B cell (primary cell): ENCODE data around the gene HTT. TPM values are rescaled to one million over a fixed set of nuclear protein-coding genes. Genes with fewer than 3 reads are reported as not detected.

ENCODE experiments used
- ATAC-seq: fragments of 200-7000 bp; cut with Tn5 transposase; one replicate; pipeline ENCODE4 v1.10.0; 2021; ENCODE audit warnings: low read depth, mild to moderate bottlenecking, moderate number of reproducible peaks, moderate library complexity
- CTCF ChIA-PET: fragments of 350-600 bp; sonication (Branson Sonifier 250); formaldehyde crosslinking; loops from one replicate; lab custom pipeline; 2021; ENCODE audit warnings: antibody characterized with exemption, inconsistent platforms; lab: Charles Lee
- POLR2A ChIA-PET: fragments of 350-600 bp; sonication (Branson Sonifier 250); formaldehyde crosslinking; loops from one replicate; lab custom pipeline; 2021; ENCODE audit warnings: antibody characterized with exemption; lab: Charles Lee
- DNase-seq: peaks from one replicate; pipeline ENCODE4 v3.0.0; 2013
- H2AFZ ChIP-seq: 2 replicates; pipeline ENCODE4 v1.6.1; 2012; ENCODE audit warnings: mild to moderate bottlenecking, low read depth, low read length; ENCODE audit not compliant: insufficient read depth, poor library complexity, severe bottlenecking
- H3K27ac ChIP-seq, 2 donors: 1 replicate in 1 of 2; 2 replicates in 1 of 2; pipeline ENCODE4 v1.5.1; 2012 to 2013; ENCODE audit warnings: low read length in 2 of 2, mild to moderate bottlenecking in 2 of 2, moderate library complexity in 1 of 2
- H3K27me3 ChIP-seq, 4 experiments: fragments of 200-600 bp in 1 of 4; sonication (generic) in 1 of 4; replicated peaks in 1 of 4; 1 replicate in 2 of 4; 2 replicates in 2 of 4; pipeline versions ENCODE4 v1.6.1 to v1.7.0; 2013 to 2016; ENCODE audit warnings: low read length in 3 of 4, mild to moderate bottlenecking in 2 of 4, mixed read lengths in 1 of 4, moderate library complexity in 1 of 4; ENCODE audit not compliant: insufficient read depth in 4 of 4, control insufficient read depth in 3 of 4; ENCODE audit errors: control extremely low read depth in 1 of 4
- H3K36me3 ChIP-seq, 2 experiments: replicated peaks in 1 of 2; 1 replicate in 1 of 2; 2 replicates in 1 of 2; pipeline versions ENCODE4 v1.6.1 to v1.7.1; 2013; ENCODE audit warnings: low read length in 1 of 2; ENCODE audit not compliant: insufficient read depth in 2 of 2, control insufficient read depth in 1 of 2; ENCODE audit errors: control extremely low read depth in 1 of 2, extremely low read depth in 1 of 2
- H3K4me1 ChIP-seq, 2 donors: fragments of 200-600 bp in 1 of 2; sonication (generic) in 1 of 2; 1 replicate in 1 of 2; 2 replicates in 1 of 2; pipeline versions ENCODE4 v1.5.1 to v1.6.1; 2013 to 2017; ENCODE audit warnings: low read length in 2 of 2; ENCODE audit not compliant: control insufficient read depth in 2 of 2, insufficient read depth in 2 of 2
- H3K4me2 ChIP-seq: replicated peaks from 2 replicates; pipeline ENCODE3; 2012; ENCODE audit warnings: mild to moderate bottlenecking, low read depth, low read length; ENCODE audit not compliant: poor library complexity, severe bottlenecking
- H3K4me3 ChIP-seq, 5 experiments: fragments of 200-600 bp in 1 of 5; sonication (generic) in 1 of 5; 1 replicate in 3 of 5; 2 replicates in 2 of 5; pipeline versions ENCODE4 v1.5.1 to v1.7.0; 2011 to 2016; ENCODE audit warnings: low read length in 4 of 5, mild to moderate bottlenecking in 4 of 5, low read depth in 2 of 5, control low read depth in 1 of 5, moderate library complexity in 1 of 5; ENCODE audit not compliant: insufficient read depth in 1 of 5; ENCODE audit errors: control extremely low read depth in 1 of 5, extremely low read depth in 1 of 5
- H3K79me2 ChIP-seq: fragments of 200-600 bp; sonication (generic); one replicate; pipeline ENCODE4 v1.6.0; 2016; ENCODE audit warnings: low read length; ENCODE audit not compliant: control insufficient read depth, insufficient read depth
- H3K9ac ChIP-seq: fragments of 200-600 bp; sonication (generic); 2 replicates; pipeline ENCODE4 v1.6.1; 2017; ENCODE audit warnings: mild to moderate bottlenecking, low read length, moderate library complexity
- H3K9me3 ChIP-seq, 3 donors: one replicate each; pipeline versions ENCODE4 v1.6.1 to v1.7.1; 2013; ENCODE audit warnings: low read length in 2 of 3; ENCODE audit not compliant: control insufficient read depth in 2 of 3, insufficient read depth in 1 of 3; ENCODE audit errors: control extremely low read depth in 1 of 3
- H4K20me1 ChIP-seq: 2 replicates; pipeline ENCODE4 v1.6.0; 2012; ENCODE audit warnings: mild to moderate bottlenecking, low read length; ENCODE audit not compliant: insufficient read depth, control insufficient read depth, poor library complexity, severe bottlenecking
- H3K27ac Mint-ChIP-seq: one replicate; pipeline ENCODE4 v1.8.0; 2021; ENCODE audit warnings: mixed read lengths
- H3K27me3 Mint-ChIP-seq: one replicate; pipeline ENCODE4 v1.8.0; 2021; ENCODE audit warnings: mixed read lengths
- H3K4me1 Mint-ChIP-seq: one replicate; pipeline ENCODE4 v1.8.0; 2021; ENCODE audit warnings: mixed read lengths
- H3K4me3 Mint-ChIP-seq: one replicate; pipeline ENCODE4 v1.8.0; 2021; ENCODE audit warnings: mixed read lengths
- H3K9me3 Mint-ChIP-seq: one replicate; pipeline ENCODE4 v1.8.0; 2022; ENCODE audit warnings: mixed read lengths; ENCODE audit not compliant: insufficient read depth
- CTCF ChIP-seq: fragments of 200-600 bp; IDR thresholded peaks from one replicate; pipeline ENCODE4 v1.8.0; 2022; ENCODE audit warnings: antibody characterized with exemption, mild to moderate bottlenecking
- EZH2 ChIP-seq: IDR thresholded peaks from 2 replicates; pipeline ENCODE4 v1.6.1; 2012; ENCODE audit warnings: borderline replicate concordance, low read depth, mild to moderate bottlenecking, moderate library complexity, low read length; ENCODE audit not compliant: insufficient read depth, poor library complexity, severe bottlenecking
- WGBS: methylation state at CpG from one replicate; pipeline ENCODE4 v1.1.5; 2013; ENCODE audit warnings: missing lambda C conversion rate; ENCODE audit not compliant: insufficient coverage; 5-methylcytosine and 5-hydroxymethylcytosine counted together
- intact Hi-C: fragments of 100-400 bp; cut with micrococcal nuclease; formaldehyde crosslinking; loops from one replicate; pipeline ENCODE4 v1.10.0; 2022
- polyA plus RNA-seq: library from polyadenylated mRNA; depleted of rRNA; stranded (reverse); fragments of >200 nt; gene quantifications from 2 replicates; pipeline ENCODE4 v1.2.3, GENCODE V29; 2012
- total RNA-seq, 2 donors: library from RNA; stranded (reverse); fragments of 120-200 nt in 1 of 2; gene quantifications; 1 replicate in 1 of 2; 2 replicates in 1 of 2; pipeline versions ENCODE4 v1.2.3 to v1.2.4, GENCODE V29; 2013 to 2022

HTT gene
- total and polyA plus RNA-seq, 2 donors (not counting 1 experiment from before 2014, with no cell fraction given), result 52.8 to 195 TPM

GRCh38 chr4:3253808-3254207 is 179.3 kb downstream of the HTT start:
- H3K36me3 ChIP-seq, result no peaks in the 10 kb centered on the region
- H3K4me3 ChIP-seq, result no peak overlapping the region
- H3K9me3 Mint-ChIP-seq, result no peaks in the 10 kb centered on the region
- CTCF ChIA-PET, result no interaction called here
- WGBS, result 88% methylated on average over 12 of the region's 13 CpGs
- H3K79me2 ChIP-seq, result no peaks in the 10 kb centered on the region
- H3K9ac ChIP-seq, result no peak overlapping the region
- H3K4me2 ChIP-seq, result no peak overlapping the region
- H3K9me3 ChIP-seq, result no peaks in the 10 kb centered on the region
- no peaks in the 10 kb centered on the region for H4K20me1 ChIP-seq
- no peaks in the 10 kb centered on the region for H3K27me3 ChIP-seq
- intact Hi-C loops, result no loop called here
- no peak overlapping the region for H2AFZ ChIP-seq
- POLR2A ChIA-PET, result no interaction called here
- ATAC-seq (no peak), DNase-seq (no peak)
- H3K27ac Mint-ChIP-seq, result no peak overlapping the region
- no peak overlapping the region for H3K27ac ChIP-seq
- peaks cover 22% of the 10 kb centered on the region for H3K4me1 Mint-ChIP-seq
- no peaks in the 10 kb centered on the region for H3K27me3 Mint-ChIP-seq
- H3K4me3 Mint-ChIP-seq, result no peak overlapping the region
- H3K4me1 ChIP-seq, result peaks cover 9 to 17% of the 10 kb centered on the region in 2 donors
- TF ChIP-seq CTCF, result no peak
- TF ChIP-seq EZH2, result no peak

GRCh38 chr4:3254302-3255131 is 180.0 kb downstream of the HTT start:
- Mint-ChIP-seq H3K4me1 (peaks cover 22% of the 10 kb centered on the region), H3K4me3 (no peak overlapping the region), H3K9me3 (no peaks in the 10 kb centered on the region), H3K27me3 (no peaks in the 10 kb centered on the region), H3K27ac (no peak overlapping the region)
- no peak for TF ChIP-seq CTCF
- TF ChIP-seq EZH2, result no peak
- Histone ChIP-seq H2AFZ (no peak overlapping the region), H3K9me3 (no peaks in the 10 kb centered on the region), H3K36me3 (no peaks in the 10 kb centered on the region), H4K20me1 (no peaks in the 10 kb centered on the region), H3K27me3 (no peaks in the 10 kb centered on the region), H3K27ac (no peak overlapping the region), H3K4me1 (peaks cover 9 to 17% of the 10 kb centered on the region in 2 donors), H3K79me2 (no peaks in the 10 kb centered on the region), H3K4me3 (no peak overlapping the region), H3K4me2 (no peak overlapping the region), H3K9ac (no peak overlapping the region)
- DNase-seq, result no peak
- 98% methylated on average over 13 of the region's 14 CpGs for WGBS
- ChIA-PET CTCF (no interaction called here), POLR2A (no interaction called here)
- intact Hi-C loops, result no loop called here
- no peak for ATAC-seq
